Bronchial epithelial cell (primary cell): Measurements from ENCODE around the gene WIPF2. TPM values are rescaled to one million over a fixed set of nuclear protein-coding genes. Genes with fewer than 3 reads are reported as not detected.

Experiments
- DNase-seq: peaks from one replicate; pipeline ENCODE4 v3.0.0-alpha.2; 2010; ENCODE audit warnings: low read depth
- FAIRE-seq: peaks from 2 replicates; lab custom pipeline; 2011; peaks lifted over from hg19 to GRCh38; lab: Jason Lieb, UNC
- H3K27me3 ChIP-seq: 2 replicates; pipeline ENCODE4 v1.5.1; 2011; ENCODE audit warnings: low read length; ENCODE audit not compliant: control insufficient read depth, insufficient read depth
- H3K36me3 ChIP-seq: 2 replicates; pipeline ENCODE4 v1.5.1; 2011; ENCODE audit warnings: low read length; ENCODE audit not compliant: control insufficient read depth, insufficient read depth
- H3K4me3 ChIP-seq: 2 replicates; pipeline ENCODE4 v1.5.1; 2011; ENCODE audit warnings: mild to moderate bottlenecking, low read depth, low read length, control low read depth
- total RNA-seq: library from RNA; depleted of rRNA; stranded (reverse); fragments of >200 nt; gene quantifications from 2 replicates; pipeline ENCODE4 v1.2.1, GENCODE V29; 2014
- TF ChIP-seq, protein P1 (sequence below): IDR thresholded peaks from 2 replicates; pipeline ENCODE4 v1.5.1; 2011; ENCODE audit warnings: mild to moderate bottlenecking, moderate library complexity, low read length, control low read depth, inconsistent platforms; ENCODE audit not compliant: insufficient read depth, severe bottlenecking

The WIPF2 gene
- total RNA-seq, 1 donor from 2014 or later: 6.3 TPM

DNA sequence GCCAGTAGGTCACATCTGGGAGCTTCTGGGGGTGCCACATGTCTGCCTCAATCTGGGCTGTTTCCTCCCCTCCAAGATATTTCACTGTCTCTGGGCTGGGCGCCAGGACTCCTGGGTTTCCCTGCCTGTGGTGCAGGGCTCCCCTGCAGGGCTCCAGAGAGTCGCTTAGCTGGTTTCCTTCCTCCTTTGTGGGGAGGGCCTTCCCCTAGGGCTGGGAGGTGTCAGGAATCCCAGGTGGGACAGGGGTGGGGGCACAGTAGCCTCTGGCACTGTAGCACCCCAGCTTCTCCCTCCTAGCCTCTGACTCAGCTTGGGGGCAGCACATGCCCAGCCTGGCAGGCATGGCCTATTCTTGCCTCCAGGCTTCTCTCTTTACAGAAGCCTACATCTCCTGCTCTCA, 92.5 kb downstream of the WIPF2 start:
- H3K27me3 ChIP-seq: no peaks in the 10 kb centered on the region
- no peak overlapping the region for H3K4me3 ChIP-seq
- TF ChIP-seq, protein P1, sequence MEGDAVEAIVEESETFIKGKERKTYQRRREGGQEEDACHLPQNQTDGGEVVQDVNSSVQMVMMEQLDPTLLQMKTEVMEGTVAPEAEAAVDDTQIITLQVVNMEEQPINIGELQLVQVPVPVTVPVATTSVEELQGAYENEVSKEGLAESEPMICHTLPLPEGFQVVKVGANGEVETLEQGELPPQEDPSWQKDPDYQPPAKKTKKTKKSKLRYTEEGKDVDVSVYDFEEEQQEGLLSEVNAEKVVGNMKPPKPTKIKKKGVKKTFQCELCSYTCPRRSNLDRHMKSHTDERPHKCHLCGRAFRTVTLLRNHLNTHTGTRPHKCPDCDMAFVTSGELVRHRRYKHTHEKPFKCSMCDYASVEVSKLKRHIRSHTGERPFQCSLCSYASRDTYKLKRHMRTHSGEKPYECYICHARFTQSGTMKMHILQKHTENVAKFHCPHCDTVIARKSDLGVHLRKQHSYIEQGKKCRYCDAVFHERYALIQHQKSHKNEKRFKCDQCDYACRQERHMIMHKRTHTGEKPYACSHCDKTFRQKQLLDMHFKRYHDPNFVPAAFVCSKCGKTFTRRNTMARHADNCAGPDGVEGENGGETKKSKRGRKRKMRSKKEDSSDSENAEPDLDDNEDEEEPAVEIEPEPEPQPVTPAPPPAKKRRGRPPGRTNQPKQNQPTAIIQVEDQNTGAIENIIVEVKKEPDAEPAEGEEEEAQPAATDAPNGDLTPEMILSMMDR: no peak
- DNase-seq (no peak), FAIRE-seq (no peak)
- no peaks in the 10 kb centered on the region for H3K36me3 ChIP-seq

DNA sequence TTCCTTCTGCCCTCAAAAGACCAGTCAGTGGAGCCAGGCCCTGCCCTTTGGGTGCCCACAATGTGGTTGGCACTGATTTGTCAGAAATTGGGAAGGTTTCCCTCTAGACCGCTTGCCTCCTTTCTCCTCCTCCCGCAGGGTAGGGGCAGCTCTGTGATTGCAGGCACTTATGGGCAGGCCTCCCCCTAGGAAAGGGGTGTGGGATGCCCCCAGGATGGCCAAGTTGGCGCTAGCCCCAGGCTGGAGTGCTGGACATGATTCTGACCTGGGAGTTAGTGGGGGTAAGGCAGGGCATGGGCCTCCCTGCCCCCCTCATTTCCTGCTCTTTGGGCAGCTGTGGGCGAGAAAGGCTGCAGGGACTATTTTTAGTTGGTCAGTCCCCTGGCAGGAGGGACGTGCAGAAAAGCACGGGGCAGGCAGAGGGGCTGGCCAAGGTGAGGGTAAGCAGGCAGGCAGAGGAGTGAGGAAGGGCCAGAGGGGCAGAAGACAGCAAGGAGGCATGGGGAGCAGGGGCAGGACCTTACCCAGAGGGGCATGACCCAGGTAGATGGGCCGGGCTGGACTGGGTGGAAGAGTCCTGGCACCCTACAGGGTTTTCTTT, 93.1 kb downstream of the WIPF2 start:
- no peaks in the 10 kb centered on the region for H3K36me3 ChIP-seq
- DNase-seq (no peak), FAIRE-seq (no peak)
- TF ChIP-seq, protein P1: no peak
- no peaks in the 10 kb centered on the region for H3K27me3 ChIP-seq
- no peak overlapping the region for H3K4me3 ChIP-seq

DNA sequence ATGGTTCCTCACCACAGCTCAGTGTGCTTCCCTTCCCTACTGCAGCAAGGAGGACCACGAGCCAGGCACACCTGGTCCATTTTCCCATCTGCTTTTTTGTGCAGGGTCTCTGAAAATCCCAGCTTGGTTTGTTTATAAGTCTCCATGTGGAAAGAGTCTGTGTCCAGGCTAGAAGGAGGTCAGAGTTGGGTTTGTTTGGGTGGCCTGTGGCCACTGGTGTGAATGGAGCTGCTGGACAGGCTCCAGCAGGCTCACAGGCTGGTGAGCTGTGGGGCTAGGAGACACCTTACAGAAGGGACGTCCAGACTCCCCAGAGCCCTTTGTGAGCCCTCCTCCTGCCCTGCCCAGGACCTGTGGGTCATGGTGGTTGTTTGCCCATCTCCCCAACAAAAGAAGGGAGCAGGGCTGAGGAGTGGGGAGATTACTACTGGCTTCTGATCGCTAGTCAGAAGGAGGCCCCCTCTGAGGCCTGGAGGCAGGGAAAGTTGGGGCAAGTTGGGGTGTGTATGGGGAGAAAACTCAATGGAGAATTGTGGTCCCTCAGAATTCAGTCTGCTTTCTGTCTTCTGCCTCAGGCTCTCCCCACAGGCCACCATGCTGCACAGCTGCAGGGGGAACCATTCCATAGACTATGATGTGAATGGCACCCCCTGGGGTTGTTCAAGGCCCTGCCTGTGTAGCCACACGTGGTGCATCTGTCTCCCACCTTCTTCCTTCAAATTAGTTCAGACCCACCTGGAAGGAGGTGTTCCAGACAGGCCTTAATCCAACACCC, 94.0 kb downstream of the WIPF2 start:
- no peaks in the 10 kb centered on the region for H3K36me3 ChIP-seq
- H3K4me3 ChIP-seq: no peak overlapping the region
- H3K27me3 ChIP-seq: no peaks in the 10 kb centered on the region
- no peak for DNase-seq
- TF ChIP-seq, protein P1: no peak
- FAIRE-seq: no peak

DNA sequence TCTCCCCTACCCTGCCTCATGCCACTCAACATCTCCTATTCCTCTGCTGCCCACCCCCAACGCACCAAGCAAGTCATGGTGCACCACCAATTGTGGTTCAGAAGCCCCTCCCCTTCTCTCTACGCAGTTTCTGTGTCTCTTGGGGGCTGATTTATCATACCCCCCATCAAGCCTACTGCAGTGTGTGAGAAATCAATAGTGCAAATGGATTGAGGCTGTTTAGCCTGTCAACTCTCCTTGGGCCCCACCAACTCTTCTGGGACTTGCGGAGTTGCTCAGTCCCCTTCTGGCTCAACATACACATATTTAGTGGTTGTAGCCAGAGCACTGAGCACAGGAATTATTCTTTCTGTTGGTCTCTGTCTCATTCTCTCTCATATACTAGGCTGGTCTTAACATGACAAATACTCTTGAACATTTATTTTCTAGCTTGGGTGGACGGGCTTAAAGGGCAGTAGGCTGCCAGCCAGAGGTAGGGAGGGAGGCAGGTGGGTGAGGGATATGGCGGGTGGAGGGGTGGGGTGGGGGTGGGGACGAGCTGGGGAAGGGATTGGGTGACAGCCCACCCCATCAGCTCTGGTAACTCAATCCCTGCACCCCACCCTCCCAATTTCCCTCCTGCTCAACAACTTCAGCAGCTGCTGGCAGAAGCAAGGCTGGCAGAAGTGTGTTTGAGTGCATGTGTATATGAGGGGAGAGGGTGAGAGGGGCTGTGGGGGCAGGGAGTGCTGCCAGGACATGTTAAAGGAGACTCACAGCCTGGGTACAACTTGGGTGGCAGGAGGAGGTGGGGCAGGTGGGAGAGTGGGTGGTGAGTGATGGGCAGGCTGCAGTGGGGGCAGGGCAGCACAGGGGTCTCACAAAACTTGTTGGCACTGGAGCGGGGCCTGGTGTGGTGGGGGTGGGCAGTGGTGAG, 94.8 kb downstream of the WIPF2 start:
- Histone ChIP-seq H3K27me3 (no peaks in the 10 kb centered on the region), H3K4me3 (no peak overlapping the region), H3K36me3 (no peaks in the 10 kb centered on the region)
- FAIRE-seq (no peak), DNase-seq (peak; percentile 57)
- TF ChIP-seq, protein P1: no peak

DNA sequence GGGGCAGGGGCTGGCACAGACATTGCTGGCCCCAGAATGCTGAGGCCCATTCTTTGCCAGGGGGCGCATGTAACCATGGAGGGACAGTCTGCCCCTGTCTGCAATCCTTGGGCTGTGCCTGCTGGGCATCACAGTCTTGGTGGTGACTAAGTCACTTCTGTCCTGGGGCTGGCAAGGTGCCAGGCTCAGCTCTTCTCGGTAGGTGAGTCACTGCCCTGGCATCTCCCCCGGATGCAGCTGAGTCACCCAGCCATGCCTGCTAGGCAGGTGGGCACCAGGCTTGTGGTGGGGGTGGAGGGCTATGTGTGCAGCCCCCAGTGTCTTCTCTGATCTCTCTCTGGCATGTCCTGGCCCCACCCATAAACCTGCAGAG, 95.5 kb downstream of the WIPF2 start:
- DNase-seq (peak; percentile 95), FAIRE-seq (peak; percentile 92)
- Histone ChIP-seq H3K27me3 (no peaks in the 10 kb centered on the region), H3K4me3 (no peak overlapping the region), H3K36me3 (peaks cover 1% of the 10 kb centered on the region)
- TF ChIP-seq, protein P1: peak; percentile 4
